ENCODE measurements around the gene MGAT4B.
A peak's percentile ranks its signal among the peaks of the same experiment; 100 is the strongest.

Gene MGAT4B

DNA sequence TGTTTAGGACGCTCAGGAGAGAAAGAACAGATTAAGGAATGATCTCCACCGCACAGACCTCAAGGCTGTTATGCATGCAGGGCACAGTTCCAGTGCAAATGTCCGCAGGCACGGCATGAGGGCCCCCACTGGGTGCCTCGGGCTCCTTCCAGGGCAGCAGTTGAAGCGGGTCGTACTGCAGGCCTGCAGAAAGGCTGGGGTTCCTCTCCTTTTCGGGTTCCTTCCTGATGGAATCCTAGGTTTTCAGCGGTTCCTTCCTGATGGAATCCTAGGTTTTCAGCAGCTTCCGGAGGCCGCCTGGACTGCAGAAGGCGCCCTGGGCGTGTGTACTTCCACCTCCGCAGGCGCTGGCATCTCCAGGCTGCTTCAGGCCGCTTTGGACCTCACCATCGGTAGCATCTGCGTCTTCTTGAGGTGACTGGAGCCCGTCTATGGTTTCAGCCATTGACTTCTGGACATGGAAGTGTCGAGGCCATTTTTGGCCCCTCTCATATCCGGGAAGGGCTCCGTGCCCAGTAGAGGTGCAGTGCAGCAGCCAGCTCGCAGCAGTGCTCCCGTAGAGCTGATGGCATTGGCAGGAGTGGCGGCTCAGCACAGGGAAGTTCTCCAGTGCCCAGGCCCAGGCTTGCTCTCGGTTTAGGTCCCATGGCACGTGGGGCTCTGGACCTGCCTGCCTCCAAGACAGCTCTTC is 5.6 kb upstream of the MGAT4B start:
- no peak for DNase-seq (ENCODE audit: low spot score)

DNA sequence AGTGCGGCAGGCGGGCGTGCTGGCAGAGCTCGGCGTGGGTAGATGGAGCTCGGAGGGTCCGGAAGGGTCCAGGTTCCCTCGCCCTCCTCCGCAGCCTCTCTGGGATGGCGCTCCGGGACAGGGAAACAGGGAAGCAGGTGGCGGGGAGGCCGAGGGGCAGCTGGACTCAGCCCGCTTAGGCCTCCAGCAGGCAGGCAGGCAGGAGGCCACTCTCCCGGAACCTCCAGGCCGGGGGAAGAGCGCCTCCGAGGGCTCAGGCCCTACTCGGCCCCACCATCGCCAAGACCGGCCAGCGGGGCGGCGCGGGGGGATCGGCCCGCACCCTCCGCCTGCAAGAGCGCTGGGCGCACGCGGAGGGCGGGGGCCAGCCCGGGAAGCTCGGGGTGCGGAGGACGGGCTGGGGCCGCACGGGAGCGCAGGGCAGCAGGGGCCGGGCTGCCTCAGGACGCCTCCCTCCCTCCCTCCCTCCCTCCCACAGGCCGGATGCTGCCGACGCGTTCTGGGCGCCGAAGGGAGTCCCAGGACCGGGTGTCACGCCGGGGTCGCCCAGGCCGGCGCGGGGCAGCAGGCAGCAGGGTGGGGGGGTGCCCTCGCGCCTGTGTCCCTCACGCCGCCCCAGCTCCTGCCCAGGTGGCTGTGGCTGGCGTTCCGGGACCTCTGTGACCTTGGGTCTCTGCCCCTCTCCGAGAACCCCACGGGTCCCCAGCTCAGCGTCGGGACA is 977 bp downstream of the MGAT4B start:
- DNase-seq (ENCODE audit: low spot score), result peak; percentile 37

DNA sequence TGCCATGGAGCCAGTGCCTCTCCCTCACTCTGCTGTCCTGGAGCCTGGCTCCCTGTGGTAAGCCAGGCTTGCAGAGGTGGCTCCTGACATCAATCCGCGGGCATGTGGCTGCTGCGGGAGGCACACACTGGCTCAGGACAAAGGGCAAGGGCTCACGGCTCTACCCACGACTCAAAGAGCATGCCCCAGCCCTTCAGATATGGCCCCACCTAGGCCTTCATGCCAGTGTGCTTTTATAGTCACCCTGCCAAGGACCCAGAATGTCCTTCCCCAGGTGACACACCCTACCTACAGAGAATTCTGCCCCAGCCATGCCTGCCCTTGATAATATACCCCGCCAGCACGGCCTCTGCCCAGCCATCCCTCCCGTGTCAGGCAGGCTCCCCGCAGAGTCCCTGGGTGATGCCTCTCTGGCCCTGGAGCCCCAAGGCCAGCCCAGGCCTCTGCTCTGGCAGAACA is 1.6 kb downstream of the MGAT4B start:
- no peak for DNase-seq (ENCODE audit: low spot score)

DNA sequence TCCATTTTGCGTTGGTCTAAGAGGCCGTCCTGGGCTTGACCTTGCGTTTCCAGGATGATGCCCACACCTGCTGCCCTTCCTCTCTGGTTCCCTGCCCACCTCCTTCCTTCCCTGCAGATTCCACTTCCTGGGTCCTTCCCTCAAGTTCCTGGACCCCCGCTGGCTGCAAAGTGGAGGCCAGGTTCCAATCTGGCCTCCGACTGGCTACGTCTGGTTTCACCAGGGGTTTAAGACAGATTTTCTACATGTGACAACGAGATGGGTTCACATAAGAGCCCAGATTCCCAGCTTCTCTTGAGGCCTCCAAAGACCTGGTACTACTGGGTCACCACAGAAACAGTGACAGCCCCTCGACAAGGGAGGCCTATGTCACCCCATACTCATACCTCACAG is 2.1 kb downstream of the MGAT4B start:
- no peak for DNase-seq (ENCODE audit: low spot score)

DNA sequence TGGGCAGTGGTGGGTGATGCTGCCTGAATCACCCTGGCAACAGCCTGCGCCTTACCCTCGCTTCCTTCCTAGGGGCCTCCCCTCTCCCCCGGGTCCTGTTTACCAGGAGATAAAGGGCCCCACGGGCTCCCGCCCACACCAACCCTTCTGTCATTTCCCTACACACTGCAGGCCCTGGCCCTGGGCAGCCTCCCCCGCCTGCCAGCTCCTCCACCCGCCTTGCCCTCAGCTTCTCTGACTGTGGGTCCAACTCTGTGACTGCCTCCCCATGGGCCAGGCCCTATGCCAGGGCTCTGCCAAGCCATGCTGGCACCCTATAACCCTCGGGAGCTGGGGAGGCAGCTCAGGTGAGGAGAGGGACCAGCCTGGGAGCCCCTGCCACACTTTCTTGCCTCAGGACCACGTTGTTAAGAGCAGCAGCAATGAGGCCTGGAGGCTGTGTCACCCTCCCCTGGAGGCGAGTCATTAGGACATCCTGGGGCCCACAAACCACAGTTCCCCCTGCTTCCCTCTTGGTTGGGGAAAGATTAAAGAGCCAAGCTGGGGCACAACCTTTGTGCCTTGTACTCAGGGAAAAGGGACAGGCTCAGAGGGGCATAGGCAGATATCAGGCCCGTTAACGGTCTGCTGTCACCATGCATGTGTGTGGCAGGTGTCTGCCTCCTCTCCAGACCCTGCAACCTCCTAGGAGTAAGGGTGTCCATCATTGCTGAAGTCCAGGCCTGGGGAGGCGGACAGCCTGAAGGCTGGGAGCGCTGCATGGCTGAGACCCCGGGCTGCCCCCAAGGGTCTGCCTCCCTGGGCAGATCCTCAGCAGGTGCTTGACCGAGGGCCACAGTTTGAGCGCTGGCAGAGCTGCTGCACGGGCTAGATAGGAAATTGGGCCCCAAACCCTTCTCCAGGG is 2.8 kb downstream of the MGAT4B start:
- DNase-seq (ENCODE audit: low spot score), result no peak

DNA sequence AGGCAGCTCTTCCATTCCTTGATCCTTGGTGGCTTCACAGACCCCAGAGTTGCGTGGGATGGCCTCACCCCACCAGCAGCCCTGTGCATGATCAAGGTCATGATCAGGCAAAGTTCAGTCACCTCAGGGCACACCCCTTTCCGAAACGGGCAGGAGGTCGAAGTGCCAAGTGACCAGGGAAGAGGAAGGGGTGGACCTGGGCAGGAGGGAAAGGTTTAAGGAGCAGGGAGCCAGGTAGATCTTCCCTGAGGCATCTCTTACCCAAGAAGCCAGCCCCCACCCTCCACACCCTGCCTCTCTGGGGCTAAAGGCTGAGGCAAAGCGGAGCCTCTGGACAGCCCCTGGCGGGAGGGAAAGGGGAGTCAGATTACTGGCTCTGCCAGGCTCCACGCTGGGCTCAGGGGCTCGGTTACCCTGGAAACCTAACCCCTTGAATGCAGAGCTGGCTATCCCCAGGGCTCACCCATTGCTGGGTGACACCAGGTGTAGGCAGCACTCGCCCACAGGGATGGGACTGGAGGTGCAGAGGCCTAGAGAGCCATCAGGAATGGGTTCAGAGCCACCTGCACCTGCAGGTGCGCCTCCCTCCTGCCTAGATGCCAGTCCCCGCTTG is 3.6 kb downstream of the MGAT4B start:
- DNase-seq (ENCODE audit: low spot score), result no peak

DNA sequence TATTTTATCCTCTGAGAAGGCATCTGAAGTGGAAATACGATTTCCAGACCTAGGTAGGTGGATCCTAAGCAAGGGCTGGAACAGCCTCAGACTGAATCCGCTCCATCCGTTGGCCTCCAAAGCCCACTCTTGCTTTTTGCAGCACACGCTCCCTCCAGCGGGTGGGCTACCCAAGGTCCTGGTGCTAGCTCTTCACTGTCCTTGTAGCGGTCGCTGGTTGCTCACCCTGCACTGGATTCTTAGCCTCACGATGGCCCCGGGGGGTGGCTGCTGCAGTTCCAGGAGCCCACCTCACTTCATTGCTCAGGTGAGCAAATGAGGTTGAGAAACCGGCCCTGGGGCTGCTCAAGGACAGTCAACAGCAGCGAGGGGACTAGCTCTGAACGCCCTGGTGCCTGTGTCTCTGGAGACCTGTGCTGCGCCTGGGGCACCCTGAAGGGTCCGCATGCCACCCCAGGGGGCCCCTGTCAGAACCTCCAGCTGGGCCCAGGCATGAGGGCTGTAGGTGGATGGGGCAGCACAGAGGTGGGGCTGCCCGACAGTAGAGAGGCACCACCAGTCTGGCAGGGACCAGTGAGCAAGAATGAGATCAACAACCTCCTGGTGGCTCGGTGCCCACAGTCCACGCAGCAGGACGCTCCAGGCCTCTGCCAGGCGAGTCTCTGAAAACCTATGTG is 4.3 kb downstream of the MGAT4B start:
- DNase-seq (ENCODE audit: low spot score), result no peak

DNA sequence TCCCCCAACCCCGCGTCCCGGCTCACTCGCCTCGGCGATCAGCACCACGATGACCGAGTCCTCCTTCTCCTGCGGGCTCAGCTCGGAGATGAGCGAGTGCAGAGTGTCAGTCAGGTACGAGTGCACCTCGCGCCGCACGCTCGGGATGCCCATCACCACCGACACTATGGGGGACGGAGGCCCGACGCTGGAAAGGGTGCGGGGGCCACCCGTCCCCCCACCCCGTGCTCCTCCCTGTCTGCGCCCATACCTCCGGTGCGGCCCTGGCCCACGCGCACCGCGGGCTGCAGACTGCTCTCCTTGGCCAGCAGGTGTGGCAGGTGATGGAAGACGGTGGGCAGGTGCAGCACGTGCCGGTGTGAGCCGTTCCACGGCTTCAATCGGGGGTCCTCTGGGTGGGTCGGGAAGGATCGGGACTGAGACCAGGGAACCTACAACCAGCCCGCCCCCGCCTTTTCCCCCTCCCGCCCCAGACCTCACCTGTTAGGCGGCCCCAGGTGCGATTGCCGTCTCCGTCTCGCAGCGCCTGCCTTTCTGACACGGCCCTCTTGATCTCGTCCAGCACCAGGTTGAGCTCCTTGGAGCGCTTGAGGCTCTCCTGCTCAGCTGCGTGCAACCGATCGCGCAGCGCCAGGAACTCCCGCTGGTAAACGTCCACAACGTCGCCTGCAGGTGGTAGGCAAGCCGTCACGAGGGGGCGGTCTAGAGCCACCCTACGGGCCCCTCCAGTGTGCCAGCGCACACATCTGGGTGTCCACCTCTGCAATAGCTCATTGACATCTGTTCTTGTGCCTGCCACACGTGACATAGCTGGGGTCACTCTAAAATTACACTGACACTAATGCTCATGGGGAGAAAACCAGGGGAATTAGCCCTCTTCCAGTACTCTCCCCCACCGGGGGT is 5.1 kb downstream of the MGAT4B start:
- DNase-seq (ENCODE audit: low spot score), result no peak

DNA sequence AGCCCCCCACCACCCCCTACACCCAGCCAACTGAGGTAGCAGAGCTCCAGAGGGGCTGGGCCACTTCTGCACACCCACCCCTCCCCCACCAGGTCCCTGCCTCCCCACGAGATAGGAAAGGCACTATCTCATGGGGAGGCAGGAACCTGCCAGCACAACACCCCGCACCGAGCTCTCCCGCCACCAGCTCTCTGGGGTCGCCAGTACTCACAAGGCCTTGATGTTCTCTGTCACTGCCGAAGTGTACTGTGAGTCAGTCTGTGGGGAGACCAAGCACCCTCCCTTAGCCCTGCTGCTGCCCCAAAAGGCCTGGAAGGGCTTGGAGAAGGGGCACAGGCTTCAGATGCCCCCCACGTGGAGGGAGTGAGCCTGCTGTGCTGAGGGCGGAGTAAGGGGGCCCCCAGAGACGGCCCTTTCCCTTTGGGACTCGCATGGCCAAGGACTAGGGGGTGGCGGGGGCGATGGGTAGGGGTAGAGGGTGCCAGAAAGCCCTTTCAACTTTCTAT is 5.9 kb downstream of the MGAT4B start:
- no peak for DNase-seq (ENCODE audit: low spot score)

DNA sequence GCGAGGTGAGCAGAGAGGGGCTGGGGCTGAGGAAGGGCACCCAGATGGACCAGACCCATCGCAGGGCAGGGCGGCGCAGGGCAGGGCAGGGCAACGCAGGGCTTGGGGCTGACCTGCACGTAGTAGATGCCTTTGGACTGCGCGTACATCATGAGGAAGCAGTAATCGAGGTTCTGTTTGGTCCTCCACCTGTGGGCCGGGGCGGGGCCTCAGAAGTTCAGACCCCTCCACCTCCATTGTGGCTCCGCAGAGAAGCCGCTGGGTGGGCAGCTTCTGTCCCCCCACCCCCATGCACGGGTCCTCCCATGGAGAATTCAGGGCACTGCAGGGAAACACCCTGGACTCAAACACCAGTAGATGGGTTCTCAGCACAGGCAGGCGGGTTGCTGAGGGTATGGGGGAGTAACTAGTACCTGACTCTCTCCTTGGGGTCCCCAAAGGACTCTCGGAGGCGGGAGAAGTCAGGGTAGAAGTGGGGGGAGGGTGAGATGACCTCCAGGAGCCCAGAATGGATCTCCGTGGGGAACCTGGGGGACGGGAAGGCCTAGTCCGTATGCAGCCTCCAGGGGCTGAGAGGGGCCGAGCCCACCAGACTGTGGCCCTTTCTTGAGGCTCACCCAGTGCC is 6.5 kb downstream of the MGAT4B start:
- DNase-seq (ENCODE audit: low spot score), result no peak

DNA sequence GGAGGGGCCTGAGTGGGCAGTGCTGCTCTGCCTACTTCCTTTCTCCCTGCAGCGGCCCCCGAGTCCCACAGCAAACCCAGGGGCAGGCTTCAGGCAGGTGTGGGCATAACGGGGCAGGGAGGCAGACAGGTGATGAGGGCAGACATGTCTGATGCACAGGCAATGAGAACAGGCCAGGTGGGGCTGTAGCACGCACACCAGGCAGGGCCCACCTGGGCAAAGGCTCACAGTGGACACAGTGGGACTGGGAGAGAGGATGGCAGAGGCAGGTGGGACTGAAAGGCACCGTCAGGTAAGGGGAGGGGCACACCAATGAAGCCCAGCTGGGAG is 7.1 kb downstream of the MGAT4B start:
- no peak for DNase-seq (ENCODE audit: low spot score)

DNA sequence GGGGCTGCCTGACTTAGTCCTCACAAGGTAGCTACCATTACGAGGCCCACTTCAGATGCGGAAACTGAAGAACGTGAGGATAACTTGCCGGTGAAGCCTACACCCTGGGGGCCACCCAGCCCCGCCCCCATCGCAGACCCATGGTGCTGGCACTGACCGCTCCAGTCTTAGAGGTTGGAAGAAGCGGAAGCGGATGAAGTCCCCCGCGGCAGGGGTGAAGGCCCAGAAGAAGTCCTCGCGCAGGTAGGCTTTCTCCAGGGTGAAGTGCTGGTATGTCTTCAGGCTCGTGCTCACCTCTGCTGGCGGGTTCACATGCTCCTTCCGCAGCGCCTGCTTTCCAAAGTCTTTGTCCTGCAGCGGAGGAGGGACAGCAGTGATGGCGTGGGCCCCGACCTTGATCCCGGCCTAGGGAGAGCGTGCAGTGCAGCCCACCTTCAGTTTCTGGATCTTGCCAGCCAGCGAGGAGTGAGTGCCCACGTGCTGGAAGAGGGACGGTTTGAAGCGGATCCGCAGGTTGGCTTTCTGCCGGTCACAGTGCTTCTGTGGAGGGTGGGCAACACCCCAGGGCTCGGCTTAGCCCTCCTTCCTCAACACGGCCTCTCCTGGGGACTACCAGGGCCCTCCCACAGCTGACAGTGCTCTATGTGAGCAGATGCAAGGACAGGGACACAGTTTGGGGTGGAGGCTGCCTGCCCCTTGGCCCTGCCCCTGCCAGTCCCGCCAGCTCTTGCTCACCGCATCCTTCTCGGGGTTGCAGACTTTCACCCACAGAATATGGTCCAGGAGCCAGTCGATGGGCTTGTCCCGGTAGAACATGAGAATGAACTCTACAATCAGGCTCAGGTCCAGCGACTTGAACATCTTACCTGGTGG is 7.7 kb downstream of the MGAT4B start:
- no peak for DNase-seq (ENCODE audit: low spot score)

DNA sequence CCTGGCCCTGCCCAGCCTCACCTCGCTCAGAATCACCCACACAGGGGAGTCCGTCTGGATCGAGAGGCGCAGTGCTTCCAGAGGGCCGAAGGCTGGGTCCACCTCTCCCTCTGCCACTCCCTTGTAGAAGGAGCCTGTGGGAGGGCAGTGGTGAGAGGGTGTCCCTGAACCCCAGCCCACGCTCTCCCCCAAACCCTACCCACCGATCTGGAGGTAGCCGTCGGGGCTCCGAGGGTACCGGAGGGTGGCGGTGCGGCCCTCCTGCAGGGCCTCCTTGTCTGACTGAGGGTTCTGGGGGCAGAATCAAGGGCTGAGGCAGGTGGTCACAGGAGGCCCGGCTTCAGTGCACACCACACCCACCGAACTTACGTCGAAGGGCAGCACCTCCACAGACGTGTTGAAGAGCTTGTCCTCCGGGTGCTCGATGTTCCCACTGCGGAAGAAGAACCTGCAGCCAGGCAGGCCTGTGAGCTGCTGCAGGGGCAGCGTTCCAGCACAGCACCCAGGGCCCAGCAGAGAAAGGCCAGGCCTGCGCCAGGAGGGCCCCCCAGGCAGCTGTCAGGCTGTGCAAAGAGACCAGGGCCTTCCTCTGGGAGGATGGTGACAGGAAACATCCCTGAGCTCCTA is 8.4 kb downstream of the MGAT4B start:
- DNase-seq (ENCODE audit: low spot score), result no peak

DNA sequence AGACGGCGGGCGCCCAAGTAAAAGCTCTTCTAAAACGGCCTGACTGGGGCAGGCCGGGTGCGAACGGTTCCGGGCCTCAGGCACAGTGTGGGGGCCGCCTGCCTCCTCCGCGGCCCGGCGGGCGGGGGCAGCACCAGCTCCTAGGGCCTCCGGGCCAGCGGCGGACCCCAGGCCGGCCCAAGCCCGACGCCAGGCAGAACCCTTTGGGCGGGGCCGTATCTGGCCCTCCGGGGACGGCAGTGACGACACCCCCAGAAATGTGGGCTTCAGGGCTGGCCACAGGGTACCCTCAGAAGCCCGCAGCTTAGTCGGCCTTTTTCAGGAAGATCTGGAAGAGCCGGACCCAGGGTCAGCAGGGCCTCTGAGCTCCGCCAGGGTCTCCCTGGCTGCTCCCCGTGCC is 8.9 kb downstream of the MGAT4B start:
- no peak for DNase-seq (ENCODE audit: low spot score)

DNA sequence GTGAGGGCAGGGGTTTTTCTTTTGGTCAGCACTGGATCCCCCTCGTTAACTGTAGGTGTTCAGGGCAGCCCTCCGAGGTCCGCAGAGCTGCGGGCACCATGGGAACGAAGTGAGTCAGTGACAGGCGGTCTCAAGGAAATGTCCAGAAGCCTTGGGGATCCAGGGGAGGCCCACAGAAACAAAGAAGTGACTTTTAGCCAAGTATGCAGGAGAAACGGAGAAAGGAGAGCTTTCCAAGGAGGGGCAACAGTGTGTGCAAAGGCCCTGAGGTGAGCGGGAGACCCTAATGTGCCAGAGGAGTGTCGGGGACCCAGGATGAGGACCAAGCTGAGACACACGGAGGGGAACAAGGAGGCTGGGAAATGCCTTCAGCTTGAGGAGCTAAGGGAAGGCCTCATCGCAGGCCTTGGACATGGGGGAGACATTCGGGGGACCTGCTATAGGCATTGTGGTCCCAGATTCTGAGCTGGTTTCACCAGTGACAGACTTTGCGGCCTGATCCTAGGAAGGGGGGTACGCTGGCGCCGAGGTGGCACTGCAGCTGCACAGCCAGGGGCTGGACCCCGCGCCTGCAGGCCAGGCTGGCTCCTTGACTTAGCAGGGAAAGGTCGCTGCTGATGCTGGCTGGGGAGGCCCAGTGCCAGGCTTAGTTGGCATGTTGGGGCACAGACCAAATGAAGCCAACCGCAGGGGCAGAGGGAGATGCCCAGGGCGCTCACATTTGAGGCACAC is 9.6 kb downstream of the MGAT4B start:
- no peak for DNase-seq (ENCODE audit: low spot score)

DNA sequence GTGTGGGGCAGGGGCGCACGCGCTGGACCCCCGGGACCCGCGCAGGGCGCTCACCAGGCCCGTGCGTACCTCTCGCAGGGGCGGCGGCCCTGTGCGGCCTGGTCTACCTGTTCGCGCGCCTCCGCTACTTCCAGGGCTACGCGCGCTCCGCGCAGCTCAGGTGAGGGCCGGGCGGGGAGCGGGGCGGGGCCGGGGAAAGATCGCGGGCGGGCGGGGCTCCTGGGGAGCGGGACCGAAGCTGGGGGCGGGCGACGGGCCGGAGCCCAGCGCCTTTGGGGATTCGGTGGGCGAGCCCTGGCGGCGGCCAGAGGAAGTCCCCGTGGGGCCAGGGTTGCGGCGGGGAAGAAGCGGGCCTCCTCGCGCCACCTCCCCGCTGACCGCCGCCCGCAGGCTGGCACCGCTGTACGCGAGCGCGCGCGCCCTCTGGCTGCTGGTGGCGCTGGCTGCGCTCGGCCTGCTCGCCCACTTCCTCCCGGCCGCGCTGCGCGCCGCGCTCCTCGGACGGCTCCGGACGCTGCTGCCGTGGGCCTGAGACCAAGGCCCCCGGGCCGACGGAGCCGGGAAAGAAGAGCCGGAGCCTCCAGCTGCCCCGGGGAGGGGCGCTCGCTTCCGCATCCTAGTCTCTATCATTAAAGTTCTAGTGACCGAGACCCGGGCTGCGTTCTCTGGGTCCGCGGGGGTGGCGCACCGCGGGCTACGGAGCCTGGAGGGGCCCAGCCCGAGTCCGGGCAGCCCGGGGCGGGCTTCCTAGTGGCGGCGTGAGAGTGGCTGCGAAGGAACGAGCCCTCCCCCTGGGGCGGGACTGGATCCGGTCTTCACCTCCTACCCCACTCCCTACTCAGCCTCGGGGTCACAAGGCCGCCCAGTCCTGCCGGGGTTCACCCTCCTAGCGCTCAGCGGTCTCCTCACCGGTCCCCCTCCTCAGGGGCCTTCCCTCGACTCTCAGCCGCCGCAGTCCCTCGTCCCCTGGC is 10.5 kb downstream of the MGAT4B start:
- peak; percentile 85 for DNase-seq (ENCODE audit: low spot score)

Measured in Ammon's horn (tissue), 1 donor.